Measurements from ENCODE around the gene TMEM252.

DNA sequence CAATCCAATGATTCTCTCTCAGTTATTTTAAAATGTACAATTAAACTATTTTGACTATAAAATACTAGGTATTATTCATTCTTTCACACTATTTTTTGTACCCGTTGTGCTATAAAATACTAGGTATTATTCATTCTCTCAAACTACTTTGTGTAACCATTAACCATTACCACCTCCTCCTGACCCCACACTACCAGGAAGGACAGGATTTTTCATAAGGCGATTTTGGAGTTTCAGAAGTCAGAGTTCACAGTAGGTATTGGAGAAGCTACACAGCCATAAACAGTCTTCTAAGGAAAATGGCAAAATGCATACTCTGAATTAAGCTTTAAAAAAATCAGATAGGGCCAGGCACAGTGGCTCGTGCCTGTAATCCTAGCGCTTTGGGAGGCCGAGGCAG lies 35.1 kb upstream of the TMEM252 start:
- TF ChIP-seq RARB (CRISPR knock-in tag; IDR thresholded peaks at IDR 0.05) (no peak), TCF4 (CRISPR knock-in tag; IDR thresholded peaks at IDR 0.05; ENCODE audit: borderline replicate concordance) (no peak), TOX (CRISPR knock-in tag; IDR thresholded peaks at IDR 0.05; ENCODE audit: borderline replicate concordance) (no peak), SNAI2 (CRISPR knock-in tag; IDR thresholded peaks at IDR 0.05) (no peak), ZNF565 (CRISPR knock-in tag; conservative IDR thresholded peaks at IDR 0.05; ENCODE audit: low read depth) (no peak), ZC3H10 (CRISPR knock-in tag; IDR thresholded peaks at IDR 0.05) (no peak), OSR1 (CRISPR knock-in tag; IDR thresholded peaks at IDR 0.05) (no peak), CSDC2 (CRISPR knock-in tag; IDR thresholded peaks at IDR 0.05) (no peak), ZFP30 (CRISPR knock-in tag; IDR thresholded peaks at IDR 0.05) (no peak), TSHZ2 (CRISPR knock-in tag; IDR thresholded peaks at IDR 0.05) (no peak), PPARA (CRISPR knock-in tag; IDR thresholded peaks at IDR 0.05; ENCODE audit: borderline replicate concordance) (no peak)
